HG03135 (cell line): ENCODE results near the gene AOAH.

ENCODE experiments used
- ATAC-seq: cut with Tn5 transposase; IDR thresholded peaks from one replicate; pipeline ENCODE4 v1.9.1; 2021; ENCODE audit warnings: mild to moderate bottlenecking, moderate library complexity; ENCODE audit not compliant: unreplicated experiment

The AOAH gene

DNA sequence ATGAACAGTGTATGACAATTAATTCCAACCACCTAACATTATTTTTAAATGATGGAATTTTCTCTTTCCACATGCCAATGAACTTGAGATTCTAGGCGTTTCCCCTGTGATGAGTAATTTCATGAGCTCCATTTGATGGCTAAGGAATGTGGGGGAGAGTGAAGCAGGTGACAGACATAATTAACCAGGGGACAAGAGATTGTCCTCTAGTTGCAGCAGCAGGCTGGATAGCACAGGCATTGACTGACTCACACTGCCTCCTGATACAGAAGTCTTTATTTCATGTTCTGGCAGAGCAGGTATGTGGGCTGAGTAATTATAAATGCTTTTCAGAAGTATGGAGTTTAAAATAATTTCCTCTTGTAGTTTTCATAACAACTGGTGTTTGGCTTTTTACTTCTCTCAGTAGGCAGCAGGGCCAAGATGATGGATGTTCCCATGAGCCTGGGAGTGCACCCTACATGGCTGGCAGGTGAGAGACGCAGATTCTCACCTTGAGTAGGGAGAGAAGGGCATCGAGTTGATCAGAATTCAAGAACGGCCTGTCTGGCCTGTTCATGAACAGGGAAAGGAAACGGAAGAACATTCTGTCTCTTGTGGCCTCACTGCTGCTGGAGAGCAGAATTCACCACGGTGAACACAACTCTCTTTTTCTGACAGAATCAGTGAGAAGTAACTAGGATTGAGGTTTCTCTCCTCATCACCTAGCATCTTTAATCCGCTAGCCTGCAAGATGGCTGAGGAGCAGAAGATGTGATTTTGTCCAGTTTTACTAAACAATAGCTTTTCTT, 118.8 kb downstream of the AOAH start:
- no peak for ATAC-seq

DNA sequence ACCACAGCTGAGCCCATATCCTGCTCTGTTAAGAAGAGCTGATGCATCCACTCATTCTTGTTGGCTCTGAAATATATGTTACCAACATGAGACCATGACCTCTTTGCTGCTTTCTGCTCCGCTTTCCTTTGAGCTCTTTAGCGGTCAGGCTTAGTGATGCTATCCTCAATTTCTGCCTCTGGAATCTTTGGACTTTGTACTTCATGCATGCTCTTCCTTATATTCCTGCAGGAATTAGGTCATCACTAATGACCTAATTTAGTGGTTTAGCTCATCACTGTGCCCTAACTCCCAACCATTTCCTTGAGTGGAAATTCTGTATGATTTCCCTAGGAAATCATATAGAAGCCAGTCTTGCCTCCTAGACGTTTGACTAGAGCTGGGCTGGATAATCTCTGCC, 119.5 kb downstream of the AOAH start:
- no peak for ATAC-seq

DNA sequence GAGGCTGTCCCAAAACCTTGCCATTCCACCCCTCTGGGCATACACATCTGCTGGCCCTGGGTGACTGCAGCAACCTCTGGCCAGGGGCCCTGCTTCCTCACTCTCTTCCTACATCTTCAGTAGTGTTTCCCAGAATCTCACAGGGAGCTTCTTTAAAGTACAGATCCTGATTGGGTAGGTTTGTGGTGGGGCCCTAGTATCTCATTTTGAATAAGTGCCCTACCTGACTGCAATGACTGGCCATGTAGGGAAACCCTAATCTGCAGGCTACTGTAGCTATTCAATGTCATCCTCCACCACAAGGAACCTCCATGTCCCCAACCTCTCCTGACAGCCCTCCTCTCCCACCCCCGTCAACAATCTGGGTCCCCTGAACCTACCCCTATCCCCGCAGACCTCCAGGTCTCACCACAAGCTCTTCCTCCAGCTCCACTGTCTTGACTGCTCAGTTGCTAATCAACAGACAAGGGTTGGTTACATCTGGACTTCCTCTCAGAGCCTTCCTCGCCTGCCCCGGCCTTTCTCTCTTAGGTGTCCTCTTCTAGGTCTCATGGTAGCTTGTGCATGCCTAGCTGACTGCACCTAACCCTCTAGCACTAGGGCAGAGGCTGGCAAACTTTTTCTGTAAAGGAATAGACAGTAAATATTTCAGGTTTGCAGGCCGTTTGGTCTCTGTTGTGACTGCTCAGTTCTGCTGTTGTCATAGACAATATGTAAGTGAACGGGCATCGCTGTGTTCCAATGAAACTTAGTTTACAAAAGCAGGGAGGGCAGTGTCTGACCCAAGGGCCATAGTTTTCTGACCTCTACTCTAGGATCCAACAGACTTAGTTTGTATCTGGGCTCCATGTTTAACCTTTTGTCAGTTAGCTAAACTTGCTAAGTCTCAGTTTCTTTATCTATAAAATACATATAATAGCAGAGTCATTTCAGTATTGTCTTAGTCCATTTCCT, 121.1 kb downstream of the AOAH start:
- no peak for ATAC-seq

DNA sequence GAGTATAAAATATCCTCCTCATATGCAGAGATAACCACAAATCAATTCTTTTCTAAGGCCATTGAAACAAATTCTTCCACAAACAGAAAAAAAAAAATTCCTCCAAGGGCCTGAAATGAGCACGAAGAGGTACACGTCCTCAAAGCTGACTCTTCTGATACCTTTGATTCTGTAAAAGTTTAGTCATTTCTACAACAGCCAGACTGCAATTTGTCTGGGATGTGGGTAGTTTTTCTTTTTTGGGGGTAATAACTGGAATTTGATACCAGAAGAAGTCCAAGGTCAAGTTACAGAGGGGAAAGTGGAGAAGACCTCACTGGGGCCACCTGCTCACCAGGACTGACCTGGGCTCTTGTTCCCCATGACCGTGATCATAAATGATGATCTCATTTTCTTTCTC, 121.8 kb downstream of the AOAH start:
- no peak for ATAC-seq

DNA sequence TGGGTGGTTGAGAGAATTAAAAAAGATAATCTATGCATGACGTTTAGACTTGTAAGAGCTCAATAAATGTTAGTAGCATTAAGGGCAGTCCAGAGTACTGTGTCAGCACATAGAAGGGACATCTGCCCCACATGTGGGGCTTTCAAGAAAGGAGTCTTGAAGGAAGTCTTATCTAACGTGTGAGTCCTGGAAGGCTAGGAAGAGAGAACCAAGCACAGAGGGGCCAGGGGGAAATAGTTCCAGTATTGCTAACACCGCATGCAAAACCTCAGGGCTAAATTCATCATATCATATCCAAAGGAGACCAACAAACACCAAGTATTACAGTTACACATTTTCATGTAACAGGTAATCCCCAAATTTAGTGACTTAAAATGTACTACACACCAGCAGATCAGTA, 122.7 kb downstream of the AOAH start:
- no peak for ATAC-seq

DNA sequence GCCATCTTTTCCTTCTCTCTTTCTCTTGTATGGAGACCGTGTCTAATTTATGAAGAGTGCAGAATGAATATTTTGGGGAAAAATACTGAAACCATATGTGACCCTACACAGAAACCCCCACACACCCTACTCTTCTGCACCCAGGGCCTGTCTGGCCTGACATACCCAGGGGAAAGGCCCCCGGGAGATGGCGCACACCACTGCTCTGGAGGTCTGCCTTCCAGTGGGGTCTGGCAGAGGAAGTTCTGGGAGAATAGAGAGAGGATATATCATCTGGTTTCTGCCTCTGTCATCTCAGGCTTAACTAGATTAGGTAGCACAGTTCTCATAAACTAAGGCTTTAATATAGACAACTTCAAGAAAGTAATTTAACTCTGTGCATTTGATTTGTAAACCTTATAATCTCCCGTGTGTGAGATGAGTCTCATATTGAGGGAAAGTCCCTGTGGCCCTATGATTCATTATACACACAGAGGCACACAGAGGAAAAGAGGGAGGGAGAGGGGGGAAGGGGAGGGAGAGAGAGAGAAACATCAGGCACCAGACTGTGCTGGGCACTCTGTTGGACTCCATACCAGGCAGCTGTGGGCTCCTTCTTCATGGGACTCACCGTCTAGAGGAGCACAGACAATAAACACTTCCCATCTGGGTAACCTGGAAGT, 123.3 kb downstream of the AOAH start:
- ATAC-seq, result no peak

DNA sequence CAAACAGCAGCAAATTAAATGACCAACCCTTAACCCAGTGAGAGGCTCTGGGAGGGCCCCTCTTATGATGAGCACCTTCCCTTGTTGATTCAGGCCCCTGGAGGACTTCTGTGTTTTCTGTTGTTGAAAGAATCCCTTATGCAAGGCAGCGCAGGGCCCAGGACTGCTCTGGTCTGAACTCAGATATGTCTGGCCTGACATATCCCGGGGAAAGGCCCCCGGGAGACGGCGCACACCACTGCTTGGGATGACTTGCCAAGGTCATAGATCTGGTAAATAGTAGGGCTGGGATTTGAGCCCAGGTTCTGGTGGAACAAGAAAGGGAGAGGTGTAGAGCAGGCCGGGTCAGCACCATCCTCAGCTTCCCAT, 124.0 kb downstream of the AOAH start:
- no peak for ATAC-seq

DNA sequence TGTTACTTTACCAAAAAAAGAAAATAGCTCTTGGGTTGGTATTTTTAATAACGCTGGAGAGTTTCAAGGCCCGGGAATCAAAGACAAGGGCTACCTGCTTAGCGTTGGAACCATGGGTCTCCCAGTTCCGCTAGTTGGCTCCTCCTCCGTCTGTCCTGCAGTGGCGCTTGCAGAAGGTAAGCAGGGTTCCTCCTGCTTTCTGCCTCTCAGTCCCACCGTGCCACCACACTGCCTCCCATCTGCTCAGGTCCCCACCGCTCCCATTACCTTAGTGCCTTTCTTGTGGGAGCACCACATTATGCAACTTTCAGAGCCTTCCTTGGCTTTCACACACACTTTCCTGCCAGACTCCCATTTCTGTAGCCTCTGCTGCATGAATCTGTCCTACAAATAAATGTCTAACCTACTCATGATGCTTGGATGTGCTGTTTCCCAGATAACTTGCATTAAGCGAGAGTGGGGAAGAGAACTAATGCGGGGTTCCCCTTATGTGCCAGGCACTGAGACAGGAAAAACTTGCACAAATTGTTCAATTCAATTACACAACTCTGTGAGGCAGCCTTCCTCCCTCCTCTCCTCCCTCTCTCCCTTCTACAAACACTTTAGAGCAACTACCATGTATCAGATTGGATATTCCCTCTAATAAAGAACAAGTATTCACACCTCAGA, 124.5 kb downstream of the AOAH start:
- no peak for ATAC-seq

DNA sequence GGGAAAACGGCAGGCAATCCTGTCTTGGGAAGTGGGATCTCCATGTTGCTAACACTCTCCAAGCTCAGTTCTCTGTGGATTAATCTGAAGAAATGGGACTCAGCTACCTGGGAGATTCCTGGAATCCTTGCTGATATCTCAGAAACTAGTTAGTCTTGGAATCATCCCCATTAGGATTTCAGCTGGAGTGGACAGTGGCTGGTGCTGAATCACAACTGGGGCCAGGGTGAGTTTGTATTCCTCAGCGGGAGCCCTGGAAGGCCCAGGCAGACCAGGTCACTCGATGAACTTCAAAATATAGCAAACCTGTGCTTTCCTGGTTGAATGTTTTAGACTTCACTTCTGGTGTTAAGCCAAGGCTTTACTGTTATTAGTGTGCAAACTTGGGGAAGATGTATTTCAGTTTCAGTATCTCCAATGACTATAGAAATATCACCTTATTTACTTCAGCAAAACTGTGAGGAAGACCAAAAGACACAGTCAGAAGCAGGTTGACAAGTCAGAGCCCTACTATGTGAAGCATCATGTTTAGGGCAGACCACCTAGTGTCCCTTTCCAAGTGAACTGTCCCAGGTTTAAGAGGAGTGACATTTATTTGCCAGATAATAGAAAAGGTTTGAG, 126.1 kb downstream of the AOAH start:
- no peak for ATAC-seq

DNA sequence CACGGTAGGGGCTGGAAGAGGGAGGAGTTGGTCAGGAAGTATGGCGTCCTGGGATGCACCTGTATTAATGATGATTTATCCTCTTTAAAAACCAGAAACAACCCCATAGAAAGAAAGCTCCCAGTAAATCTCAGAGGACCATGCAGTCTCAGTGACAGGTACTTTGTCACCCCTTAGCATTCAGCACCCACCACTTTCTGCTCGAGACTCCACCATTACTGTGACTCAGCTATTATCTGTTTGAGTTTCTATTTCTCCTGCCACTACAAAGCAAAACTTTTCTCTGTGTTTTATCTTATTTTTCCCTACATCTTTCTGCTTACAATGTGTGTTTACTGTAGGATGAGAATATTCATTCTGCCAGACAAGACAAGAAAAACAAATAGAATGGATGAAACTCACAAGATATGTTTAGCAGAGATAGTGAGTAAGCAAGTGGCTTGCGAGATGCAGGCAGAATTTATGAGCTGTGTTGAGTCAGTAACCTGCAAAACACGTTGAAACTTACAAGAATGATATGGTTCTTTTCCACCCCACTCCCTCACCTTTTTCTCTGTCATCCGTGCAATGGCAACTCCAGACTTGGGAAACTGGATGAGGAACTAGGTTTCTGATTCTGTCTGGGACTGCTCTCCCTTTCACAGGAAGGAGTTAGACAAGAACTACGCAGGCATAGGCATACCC, 127.1 kb downstream of the AOAH start:
- ATAC-seq, result no peak

DNA sequence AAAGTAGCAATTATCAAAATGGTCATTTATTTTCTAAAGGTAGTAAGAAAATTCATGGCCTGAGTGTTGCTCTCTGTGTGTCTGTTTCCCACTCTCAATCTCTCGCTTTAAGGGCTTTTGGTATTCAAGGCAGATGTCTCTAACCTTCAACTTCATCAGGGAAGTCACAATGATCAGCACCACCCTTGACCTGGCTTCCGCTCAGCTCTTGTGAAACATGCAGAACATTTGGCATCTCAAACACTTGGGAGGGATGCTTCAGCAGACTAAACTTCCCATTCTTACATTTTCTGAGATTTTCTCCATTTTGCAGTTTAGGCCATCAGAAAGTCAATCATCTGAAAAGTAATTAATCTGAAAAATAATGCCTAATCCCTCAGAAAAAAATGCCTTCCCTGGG, 129.8 kb downstream of the AOAH start:
- ATAC-seq, result no peak

DNA sequence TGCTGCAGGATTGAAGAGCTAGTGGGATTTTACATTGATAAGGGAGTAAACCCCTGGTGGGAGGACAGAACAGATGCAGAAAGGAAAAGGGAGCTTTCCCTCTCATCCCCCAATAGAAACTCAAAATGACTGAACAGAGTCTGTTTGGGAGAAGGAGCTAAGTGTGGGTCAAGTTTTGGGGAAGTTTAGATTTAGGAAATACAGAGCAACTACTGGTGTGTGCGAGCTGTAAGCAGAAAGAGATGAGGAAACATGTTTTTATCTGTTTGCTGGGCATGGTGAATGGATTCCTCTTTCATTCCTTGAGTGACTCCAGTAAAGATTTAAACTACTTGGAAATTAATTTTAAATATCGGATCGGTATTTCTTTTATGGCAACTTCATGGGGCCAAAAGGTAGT, 132.7 kb downstream of the AOAH start:
- ATAC-seq, result no peak

DNA sequence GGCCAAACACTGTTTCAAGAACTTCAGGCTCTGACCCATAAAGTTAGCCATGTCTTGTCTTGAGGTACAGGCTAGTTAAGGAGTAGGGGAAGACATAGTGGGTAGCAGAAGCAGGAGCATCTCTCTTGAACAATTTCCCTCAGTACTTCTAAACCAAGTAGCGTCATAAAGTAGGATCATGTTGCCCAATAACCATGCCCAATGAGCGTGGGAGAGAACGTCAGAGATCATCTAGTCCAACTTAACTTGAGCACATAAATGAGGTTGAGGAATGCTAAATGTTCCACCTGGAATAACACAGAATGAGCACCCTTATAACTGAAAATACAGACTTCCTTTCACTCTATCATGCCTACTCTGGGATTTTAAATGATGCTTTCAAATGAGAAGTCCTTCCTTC, 134.9 kb downstream of the AOAH start:
- no peak for ATAC-seq

DNA sequence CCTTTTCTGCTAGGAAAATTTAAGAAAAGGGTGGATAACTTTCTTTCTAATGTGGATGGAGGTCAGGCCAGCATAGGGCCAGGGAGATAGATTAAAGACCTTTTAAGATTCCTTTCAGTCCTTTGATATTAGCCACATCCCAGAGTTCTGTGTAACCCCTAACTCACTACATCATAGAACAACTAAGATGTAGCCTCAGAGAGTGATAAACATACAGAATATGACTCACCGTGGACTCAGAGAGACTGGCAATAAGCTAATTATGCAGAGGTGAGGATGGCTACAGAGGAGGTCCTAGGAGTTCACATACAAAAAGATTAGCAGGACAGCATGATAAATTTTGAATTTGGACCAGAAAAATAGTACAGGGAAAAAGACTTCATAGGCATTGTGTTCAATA, 141.0 kb downstream of the AOAH start:
- no peak for ATAC-seq

DNA sequence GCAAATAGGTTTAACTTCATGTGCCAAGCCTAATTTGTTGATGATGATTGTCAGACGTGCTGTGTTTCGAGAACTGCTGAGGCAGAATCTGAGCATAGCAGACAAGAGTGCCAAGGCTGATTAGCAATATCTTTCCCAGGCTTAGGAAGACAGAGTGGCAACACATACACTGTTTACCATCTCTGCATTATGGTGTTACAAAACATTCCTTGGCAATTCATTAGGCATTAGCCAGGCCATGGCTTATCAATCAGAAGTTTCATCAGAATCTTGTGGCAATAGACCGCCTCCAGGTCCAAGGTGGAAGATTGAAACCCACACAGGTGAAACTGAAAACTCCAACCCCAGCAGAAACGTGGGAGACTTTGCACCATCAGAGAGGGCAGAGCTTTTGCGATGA, 148.5 kb downstream of the AOAH start:
- no peak for ATAC-seq

DNA sequence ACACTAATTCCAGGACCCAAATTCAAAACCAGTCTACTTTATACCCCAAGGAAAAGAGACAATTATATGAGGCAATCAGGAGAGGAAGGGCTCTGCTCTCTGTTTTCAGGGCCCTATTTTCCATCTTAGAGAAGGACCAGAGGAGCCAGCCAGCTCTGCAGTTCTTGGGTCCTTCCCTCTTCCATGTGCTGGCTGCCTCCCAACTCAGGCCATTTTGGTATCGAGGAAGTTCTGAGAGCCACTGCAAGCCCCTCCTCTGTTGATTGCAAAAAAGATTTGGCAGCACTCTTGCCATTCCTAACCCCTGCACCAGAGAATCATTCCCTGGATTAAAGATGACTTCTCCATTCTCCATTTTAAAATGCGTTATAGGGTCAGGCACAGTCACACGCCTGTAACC, 151.2 kb downstream of the AOAH start:
- no peak for ATAC-seq

DNA sequence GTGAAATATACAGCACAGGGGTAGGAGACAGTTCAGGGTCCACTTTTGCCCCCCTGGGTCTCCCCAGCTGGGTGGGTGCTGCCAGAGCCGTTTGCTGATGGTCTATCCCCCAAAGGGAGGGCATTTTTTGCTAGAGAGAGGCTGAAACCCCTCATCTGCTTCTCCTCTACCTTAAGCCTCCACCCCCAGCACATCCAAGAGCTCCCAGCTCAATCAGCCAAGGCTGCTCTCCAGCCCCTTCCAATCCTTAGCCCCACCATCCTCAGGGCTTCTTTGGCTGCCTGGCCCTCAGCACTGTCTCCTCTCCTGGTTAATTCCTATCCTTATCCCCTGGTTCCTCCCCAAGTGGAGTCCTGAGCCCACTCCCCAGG, 153.1 kb downstream of the AOAH start:
- no peak for ATAC-seq

DNA sequence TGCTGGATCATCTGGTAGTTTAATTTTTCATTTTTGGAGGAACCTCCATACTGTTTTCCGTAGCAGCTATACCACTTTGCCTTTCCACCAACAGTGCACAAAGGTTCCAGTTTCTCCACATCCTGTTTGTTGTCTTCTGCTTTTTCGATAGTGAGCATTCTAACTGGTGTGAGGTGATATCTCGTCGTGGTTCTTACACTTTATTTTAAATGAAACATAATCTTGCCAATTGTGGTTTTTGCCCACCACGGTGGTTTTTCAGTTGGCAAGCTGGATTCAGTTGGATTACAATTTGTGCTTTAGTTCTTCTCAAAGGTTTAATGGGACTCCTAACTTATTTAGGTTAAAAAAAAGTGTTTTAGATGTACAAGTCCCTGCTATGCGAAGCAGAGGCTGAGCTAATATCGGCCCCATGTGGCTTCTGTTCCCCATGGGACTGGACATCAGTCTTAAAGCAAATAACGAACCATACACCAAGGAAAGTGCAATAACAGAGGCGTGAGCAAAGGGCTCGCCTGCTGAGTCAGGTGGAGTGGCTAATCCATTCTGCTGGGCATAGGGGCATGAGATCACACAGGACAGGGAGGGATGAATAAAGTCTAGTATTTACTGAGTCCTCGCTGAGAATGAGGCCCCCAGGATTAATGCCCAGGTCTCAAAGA, 153.6 kb downstream of the AOAH start:
- ATAC-seq, result no peak

DNA sequence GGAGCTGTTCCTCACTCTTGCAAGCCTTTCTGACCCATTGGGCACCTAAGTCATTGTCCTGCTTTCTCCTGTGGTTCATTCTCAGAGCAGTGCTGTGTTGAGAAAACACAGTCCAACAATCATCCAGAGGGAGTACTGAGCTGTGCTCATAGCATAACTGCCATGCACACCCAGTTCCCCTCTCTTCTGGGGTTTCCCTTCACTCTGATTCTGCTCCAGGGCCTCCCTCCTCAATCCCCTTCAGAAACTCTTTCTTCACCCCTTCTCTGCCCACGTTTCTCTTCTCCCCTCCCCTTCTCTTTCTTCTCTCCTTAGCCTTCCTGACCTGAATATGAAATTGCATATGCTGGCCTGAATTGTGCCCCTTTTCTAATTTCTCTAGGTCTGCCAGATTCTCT, 155.8 kb downstream of the AOAH start:
- ATAC-seq, result no peak
